Activated effector memory CD4-positive, alpha-beta T cell treated with Interleukin-2 at 50 U/mL for 16 hours (primary cell): ENCODE results near the gene EMILIN3.
"Not testable (repeated sequence)": the region's sequence is repeated elsewhere in the genome, so short reads cannot be mapped to it uniquely, and the experiment has no call there.

Source experiments
- DNase-seq: peaks from one replicate; pipeline ENCODE4 v3.0.0-alpha.2; 2020

Gene EMILIN3

GRCh38 chr20:41314386-41314785, 52.2 kb downstream of the EMILIN3 start:
- DNase-seq, result no peak

DNA sequence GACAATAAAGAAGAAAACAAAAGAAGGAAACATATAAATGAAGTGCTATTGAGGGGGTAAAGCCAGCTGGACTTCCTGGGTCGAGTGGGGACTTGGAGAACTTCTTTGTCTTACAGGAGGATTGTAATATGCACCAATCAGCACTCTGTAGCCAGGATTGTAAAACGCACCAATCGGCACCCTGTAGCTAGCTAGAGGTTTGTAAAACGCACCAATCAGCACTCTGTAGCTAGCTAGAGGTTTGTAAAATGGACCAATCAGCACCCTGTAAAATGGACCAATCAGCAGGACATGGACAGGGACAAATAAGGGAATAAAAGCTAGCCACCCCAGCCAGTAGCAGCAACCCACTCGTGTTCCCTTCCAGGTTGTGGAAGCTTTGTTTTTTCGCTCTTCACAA, 54.6 kb downstream of the EMILIN3 start:
- DNase-seq, result not testable (repeated sequence)
